GM12875 (cell line): Measurements from ENCODE around the gene AK5.

ENCODE experiments used
- H3K4me3 ChIP-seq: one replicate; pipeline ENCODE4 v1.5.1; 2011; ENCODE audit warnings: low read depth, low read length, control low read depth
- TF ChIP-seq, protein P1 (sequence below): IDR thresholded peaks from 2 replicates; pipeline ENCODE4 v1.5.1; 2011; ENCODE audit warnings: low read depth, mild to moderate bottlenecking, control low read depth, inconsistent platforms, low read length, moderate library complexity, borderline replicate concordance; ENCODE audit not compliant: insufficient read depth

The AK5 gene

DNA sequence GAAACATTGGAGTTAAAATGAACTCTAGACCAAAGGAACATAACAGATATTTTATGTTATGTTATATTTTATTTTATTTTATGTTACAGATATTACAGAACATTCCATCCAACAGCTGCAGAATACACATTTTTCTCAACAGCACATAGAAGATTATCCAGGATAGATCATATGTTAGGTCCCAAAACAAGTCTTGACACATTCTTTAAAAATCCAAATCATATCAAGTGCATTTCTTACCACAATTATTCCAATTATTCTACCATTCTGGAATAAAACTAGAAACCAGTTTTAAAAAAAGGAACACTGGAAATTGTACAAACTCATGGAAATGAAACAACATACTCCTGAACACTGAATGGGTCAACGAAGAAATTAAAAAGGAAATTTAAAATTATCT, 31.7 kb upstream of the AK5 start:
- no peak overlapping the region for H3K4me3 ChIP-seq
- TF ChIP-seq, protein P1, sequence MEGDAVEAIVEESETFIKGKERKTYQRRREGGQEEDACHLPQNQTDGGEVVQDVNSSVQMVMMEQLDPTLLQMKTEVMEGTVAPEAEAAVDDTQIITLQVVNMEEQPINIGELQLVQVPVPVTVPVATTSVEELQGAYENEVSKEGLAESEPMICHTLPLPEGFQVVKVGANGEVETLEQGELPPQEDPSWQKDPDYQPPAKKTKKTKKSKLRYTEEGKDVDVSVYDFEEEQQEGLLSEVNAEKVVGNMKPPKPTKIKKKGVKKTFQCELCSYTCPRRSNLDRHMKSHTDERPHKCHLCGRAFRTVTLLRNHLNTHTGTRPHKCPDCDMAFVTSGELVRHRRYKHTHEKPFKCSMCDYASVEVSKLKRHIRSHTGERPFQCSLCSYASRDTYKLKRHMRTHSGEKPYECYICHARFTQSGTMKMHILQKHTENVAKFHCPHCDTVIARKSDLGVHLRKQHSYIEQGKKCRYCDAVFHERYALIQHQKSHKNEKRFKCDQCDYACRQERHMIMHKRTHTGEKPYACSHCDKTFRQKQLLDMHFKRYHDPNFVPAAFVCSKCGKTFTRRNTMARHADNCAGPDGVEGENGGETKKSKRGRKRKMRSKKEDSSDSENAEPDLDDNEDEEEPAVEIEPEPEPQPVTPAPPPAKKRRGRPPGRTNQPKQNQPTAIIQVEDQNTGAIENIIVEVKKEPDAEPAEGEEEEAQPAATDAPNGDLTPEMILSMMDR = no peak

DNA sequence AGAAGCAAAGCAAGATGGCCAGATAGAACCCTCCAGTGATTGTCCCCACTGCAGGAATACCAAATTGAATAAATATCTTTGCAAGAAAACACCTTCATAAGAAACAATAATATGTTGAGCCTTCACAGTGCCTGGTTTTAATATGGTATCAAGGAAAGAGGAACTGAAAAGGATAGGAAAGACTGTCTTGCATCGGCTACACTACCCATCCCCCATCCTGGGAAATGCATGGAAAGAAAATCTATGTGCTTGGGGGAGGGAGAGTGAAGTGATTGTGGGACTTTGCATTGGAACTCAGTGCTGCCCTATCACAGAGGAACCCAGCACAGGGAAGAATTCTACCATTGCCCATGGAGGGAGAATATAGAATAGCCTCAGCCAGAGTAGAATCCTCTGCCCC, 28.6 kb upstream of the AK5 start:
- TF ChIP-seq, protein P1 = no peak

DNA sequence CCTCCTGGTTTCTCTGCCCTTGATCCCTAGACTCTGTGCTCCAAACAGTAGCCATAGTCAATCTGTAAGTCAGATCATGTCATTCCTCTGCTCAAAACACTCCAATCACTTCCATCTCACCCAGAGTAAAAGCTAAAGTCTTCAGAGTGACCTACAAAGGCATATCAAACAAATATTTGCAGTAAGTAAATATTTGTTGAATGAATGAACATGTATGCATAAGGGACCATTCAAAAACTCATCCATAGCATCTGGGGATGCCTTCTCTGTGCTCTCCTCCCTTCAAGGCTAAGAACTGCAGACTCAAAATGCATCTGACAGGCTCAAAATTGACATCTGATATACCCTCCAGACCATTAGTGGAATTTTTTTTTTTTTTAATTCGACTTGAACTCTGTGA, 18.1 kb upstream of the AK5 start:
- TF ChIP-seq, protein P1 = no peak
- no peak overlapping the region for H3K4me3 ChIP-seq

More for the DNA sequence above, 28.6 kb upstream of the AK5 start:
- no peak overlapping the region for H3K4me3 ChIP-seq

DNA sequence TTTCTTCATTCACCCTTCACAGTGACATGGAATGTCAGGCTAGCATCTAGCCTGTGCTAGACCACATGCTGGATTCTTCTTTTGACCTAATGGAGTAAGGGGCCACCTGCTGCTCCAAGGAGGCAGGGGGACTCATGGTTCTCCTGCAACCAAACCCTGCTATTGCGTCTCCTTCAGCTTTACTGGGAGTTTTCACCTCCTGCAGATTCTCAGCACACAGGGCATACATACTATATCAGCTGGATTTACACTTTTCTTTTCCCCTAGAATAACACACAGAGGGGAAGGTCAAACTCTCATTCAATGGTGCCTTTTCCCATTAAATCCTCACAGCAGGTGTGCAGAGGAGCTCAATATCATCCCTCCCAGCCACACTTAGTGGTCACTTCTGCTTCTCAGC, 16.6 kb upstream of the AK5 start:
- H3K4me3 ChIP-seq = no peak overlapping the region
- TF ChIP-seq, protein P1 = no peak

DNA sequence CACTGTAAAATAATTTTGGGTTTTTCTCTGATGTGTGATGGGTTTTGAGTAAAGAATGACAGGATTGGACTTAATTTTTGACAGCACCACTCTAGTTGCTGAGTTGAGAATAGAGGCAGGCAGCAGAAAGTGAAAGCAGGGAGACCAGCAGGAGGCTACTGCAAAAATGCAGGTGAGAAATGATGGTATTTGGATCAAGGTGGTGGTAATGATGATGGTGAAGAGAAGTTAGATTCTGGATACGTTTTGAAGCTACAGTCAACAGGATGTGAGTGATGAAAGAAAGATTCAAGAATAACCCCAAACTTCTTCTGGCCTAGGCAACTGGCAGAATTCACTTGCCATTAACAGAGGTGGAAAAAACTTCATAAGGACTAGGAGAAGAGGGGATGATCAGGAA, 14.8 kb upstream of the AK5 start:
- no peak overlapping the region for H3K4me3 ChIP-seq
- TF ChIP-seq, protein P1 = no peak

DNA sequence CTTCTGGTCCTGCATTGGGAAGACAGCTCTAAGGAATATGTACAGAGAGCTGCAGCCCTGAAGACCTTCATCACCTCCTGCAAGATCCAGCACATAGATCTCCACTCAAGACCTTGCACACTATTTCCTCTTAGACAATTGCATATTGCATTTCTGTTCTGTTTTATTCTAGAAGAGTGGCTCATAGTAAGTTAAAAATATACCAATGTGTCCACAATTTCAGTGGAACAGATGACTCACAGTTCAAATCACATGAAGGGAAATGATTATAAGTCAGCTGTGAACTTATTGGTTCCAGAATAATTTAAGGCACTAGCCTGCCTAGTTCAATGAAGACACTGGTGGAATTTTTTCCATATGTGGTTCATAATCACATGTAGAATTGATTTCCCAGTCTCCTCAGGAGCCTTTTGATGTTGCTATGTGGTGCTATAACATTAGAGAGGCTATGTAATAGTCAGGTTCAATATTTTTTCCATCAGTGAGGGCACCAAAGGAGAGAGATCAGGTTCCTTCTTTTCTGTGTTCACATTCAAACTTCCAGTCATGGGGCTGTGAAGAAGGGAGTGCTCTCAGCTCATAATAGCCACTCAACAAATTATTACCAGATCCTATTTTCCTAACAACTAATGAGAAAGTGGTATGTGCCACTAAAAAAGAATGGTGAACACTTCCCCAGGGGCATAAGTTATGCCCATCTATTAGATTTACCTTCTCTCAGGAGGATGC, 9.8 kb upstream of the AK5 start:
- H3K4me3 ChIP-seq = no peak overlapping the region
- TF ChIP-seq, protein P1 = no peak

DNA sequence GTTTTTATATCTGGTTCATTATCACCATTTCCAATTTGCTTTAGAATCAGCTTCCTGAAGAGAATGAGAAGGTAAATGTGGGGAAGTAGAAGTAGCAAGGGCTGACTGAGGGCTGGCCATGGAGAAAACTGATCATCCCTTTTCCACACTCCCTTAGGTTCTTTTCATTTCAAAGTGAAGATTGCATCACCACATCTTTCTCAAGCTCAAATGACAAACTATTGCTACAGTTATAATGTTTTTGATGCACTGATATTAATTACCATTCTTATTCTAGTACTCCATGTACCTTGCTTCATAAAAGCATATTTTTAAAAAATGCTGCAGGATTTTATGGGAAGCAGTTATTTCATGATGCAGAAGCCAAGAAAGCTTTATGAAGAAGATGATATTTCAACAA, 7.9 kb upstream of the AK5 start:
- TF ChIP-seq, protein P1 = no peak
- H3K4me3 ChIP-seq = no peak overlapping the region
